H9 (cell line): ENCODE results near the gene ZNF200. TPM values are rescaled to one million over a fixed set of nuclear protein-coding genes. Genes with fewer than 3 reads are reported as not detected.

Source experiments
- DNase-seq: peaks from one replicate; pipeline ENCODE4 v3.0.0-alpha.2; 2017
- H2AFZ ChIP-seq: one replicate; pipeline ENCODE4 v1.6.1; 2013; ENCODE audit warnings: mild to moderate bottlenecking, low read length, control low read depth, moderate library complexity
- H2AK5ac ChIP-seq: 2 replicates; pipeline ENCODE4 v1.6.1; 2013; ENCODE audit warnings: low read length, control low read depth, mixed read lengths; ENCODE audit not compliant: insufficient read length
- H2BK120ac ChIP-seq: one replicate; pipeline ENCODE4 v1.6.1; 2013; ENCODE audit warnings: low read depth, mild to moderate bottlenecking, low read length, control low read depth, inconsistent platforms; ENCODE audit not compliant: poor library complexity, severe bottlenecking
- H2BK12ac ChIP-seq: 2 replicates; pipeline ENCODE4 v1.6.1; 2013; ENCODE audit warnings: low read length, control low read depth, mixed read lengths, low read depth; ENCODE audit not compliant: insufficient read length
- H2BK15ac ChIP-seq: 2 replicates; pipeline ENCODE4 v1.6.1; 2013; ENCODE audit warnings: low read depth, low read length, control low read depth
- H2BK20ac ChIP-seq: one replicate; pipeline ENCODE4 v1.6.1; 2013; ENCODE audit warnings: low read depth, mild to moderate bottlenecking, low read length, control low read depth, inconsistent platforms; ENCODE audit not compliant: poor library complexity, severe bottlenecking
- H2BK5ac ChIP-seq: 2 replicates; pipeline ENCODE4 v1.6.1; 2013; ENCODE audit warnings: low read length, control low read depth, mixed read lengths; ENCODE audit not compliant: insufficient read length
- H3K14ac ChIP-seq: 2 replicates; pipeline ENCODE4 v1.6.1; 2013; ENCODE audit warnings: low read length, control low read depth; ENCODE audit not compliant: insufficient read depth
- H3K18ac ChIP-seq: 2 replicates; pipeline ENCODE4 v1.6.1; 2013; ENCODE audit warnings: low read depth, mild to moderate bottlenecking, mixed read lengths, low read length, control low read depth; ENCODE audit not compliant: insufficient read length
- H3K23ac ChIP-seq: 2 replicates; pipeline ENCODE4 v1.6.1; 2013; ENCODE audit warnings: low read length, control low read depth, mixed read lengths, low read depth; ENCODE audit not compliant: insufficient read length
- H3K23me2 ChIP-seq: 2 replicates; pipeline ENCODE4 v1.6.1; 2013; ENCODE audit warnings: low read depth, mild to moderate bottlenecking, mixed read lengths, low read length, control low read depth; ENCODE audit not compliant: insufficient read length, poor library complexity, severe bottlenecking
- H3K27ac ChIP-seq: 2 replicates; pipeline ENCODE4 v1.5.1; 2013; ENCODE audit warnings: low read length, control low read depth, mixed read lengths, low read depth; ENCODE audit not compliant: insufficient read length
- H3K27me3 ChIP-seq: 2 replicates; pipeline ENCODE4 v1.6.1; 2013; ENCODE audit warnings: low read length, control low read depth, inconsistent platforms; ENCODE audit not compliant: insufficient read depth
- H3K4ac ChIP-seq: 2 replicates; pipeline ENCODE4 v1.6.1; 2013; ENCODE audit warnings: low read depth, mild to moderate bottlenecking, control low read depth, inconsistent platforms, low read length, moderate library complexity
- H3K4me1 ChIP-seq: 2 replicates; pipeline ENCODE4 v1.6.1; 2013; ENCODE audit warnings: low read length, control low read depth, inconsistent platforms; ENCODE audit not compliant: insufficient read depth
- H3K4me2 ChIP-seq: 2 replicates; pipeline ENCODE4 v1.6.1; 2013; ENCODE audit warnings: low read length, control low read depth, mixed read lengths; ENCODE audit not compliant: insufficient read length, insufficient read depth
- H3K56ac ChIP-seq: 2 replicates; pipeline ENCODE4 v1.6.1; 2013; ENCODE audit warnings: low read depth, mild to moderate bottlenecking, mixed read lengths, low read length, control low read depth; ENCODE audit not compliant: insufficient read length
- H3K79me1 ChIP-seq: 2 replicates; pipeline ENCODE4 v1.6.1; 2013; ENCODE audit warnings: low read depth, mild to moderate bottlenecking, moderate library complexity, low read length, control low read depth, inconsistent platforms; ENCODE audit not compliant: insufficient read depth, poor library complexity, severe bottlenecking
- H3K79me2 ChIP-seq: 2 replicates; pipeline ENCODE4 v1.6.1; 2013; ENCODE audit warnings: low read length, control low read depth, inconsistent platforms; ENCODE audit not compliant: insufficient read depth
- H3K9ac ChIP-seq: 2 replicates; pipeline ENCODE4 v1.6.1; 2013; ENCODE audit warnings: low read length, control low read depth, mixed read lengths; ENCODE audit not compliant: insufficient read length; ENCODE audit errors: extremely low read depth
- H3K9me3 ChIP-seq: one replicate; pipeline ENCODE4 v1.6.1; 2013; ENCODE audit warnings: low read depth, low read length, inconsistent platforms; ENCODE audit not compliant: control insufficient read depth
- H3T11ph ChIP-seq: one replicate; pipeline ENCODE4 v1.6.1; 2013; ENCODE audit warnings: mild to moderate bottlenecking, low read length, control low read depth, inconsistent platforms
- H4K20me1 ChIP-seq: one replicate; pipeline ENCODE4 v1.6.1; 2013; ENCODE audit not compliant: control insufficient read depth, insufficient read length, insufficient read depth
- H4K5ac ChIP-seq: 2 replicates; pipeline ENCODE4 v1.6.1; 2013; ENCODE audit warnings: low read depth, mild to moderate bottlenecking, mixed read lengths, low read length, control low read depth; ENCODE audit not compliant: insufficient read length
- H4K8ac ChIP-seq: replicated peaks from 2 replicates; pipeline ENCODE4 v1.6.1; 2013; ENCODE audit warnings: low read length, control low read depth, mixed read lengths, low read depth; ENCODE audit not compliant: insufficient read length
- H4K91ac ChIP-seq: 2 replicates; pipeline ENCODE4 v1.6.1; 2013; ENCODE audit warnings: low read depth, mild to moderate bottlenecking, moderate library complexity, mixed read lengths, low read length, control low read depth; ENCODE audit not compliant: insufficient read length
- H3K27ac Mint-ChIP-seq, 3 experiments: 2 replicates in 2 of 3; 3 replicates in 1 of 3; pipeline ENCODE4 v1.8.0; 2020 to 2021; ENCODE audit warnings: mixed read lengths in 3 of 3, mild to moderate bottlenecking in 1 of 3, moderate library complexity in 1 of 3
- H3K27me3 Mint-ChIP-seq: 2 replicates; pipeline ENCODE4 v1.8.0; 2021; ENCODE audit warnings: low read depth, mild to moderate bottlenecking, moderate library complexity, mixed read lengths
- H3K36me3 Mint-ChIP-seq, 3 experiments: 2 replicates in 2 of 3; 3 replicates in 1 of 3; pipeline ENCODE4 v1.8.0; 2020 to 2021; ENCODE audit warnings: low read depth in 3 of 3, mixed read lengths in 3 of 3; ENCODE audit not compliant: insufficient read depth in 1 of 3
- H3K4me1 Mint-ChIP-seq, 2 experiments: 2 replicates each; pipeline ENCODE4 v1.8.0; 2020; ENCODE audit warnings: mixed read lengths in 2 of 2
- H3K4me3 Mint-ChIP-seq, 2 experiments: 2 replicates in 1 of 2; 3 replicates in 1 of 2; pipeline ENCODE4 v1.8.0; 2020 to 2021; ENCODE audit warnings: mild to moderate bottlenecking in 2 of 2, mixed read lengths in 2 of 2, moderate library complexity in 1 of 2
- H3K9me3 Mint-ChIP-seq, 2 experiments: 2 replicates in 1 of 2; 3 replicates in 1 of 2; pipeline ENCODE4 v1.8.0; 2020; ENCODE audit warnings: mild to moderate bottlenecking in 2 of 2, mixed read lengths in 2 of 2, moderate library complexity in 1 of 2
- WGBS: extraction: QIAGEN DNeasy Blood & Tissue Kit; methylation state at CpG from one replicate; pipeline ENCODE4 v1.1.7; 2013; ENCODE audit warnings: missing lambda C conversion rate, low lambda C conversion rate, mixed read lengths; ENCODE audit not compliant: insufficient read length; ENCODE audit errors: extremely low coverage; 5-methylcytosine and 5-hydroxymethylcytosine counted together
- total RNA-seq: library from RNA; stranded (reverse); gene quantifications from 2 replicates; pipeline ENCODE4 v1.2.1, GENCODE V29; 2021
- TF ChIP-seq, protein P1 (sequence below): fragments of 200-600 bp; sonication (generic); conservative IDR thresholded peaks from 3 replicates; pipeline ENCODE4 v1.8.0; 2021; ENCODE audit warnings: antibody characterized with exemption, mild to moderate bottlenecking

Gene ZNF200
- total RNA-seq, 1 experiment from 2014 or later = 14.9 TPM

DNA sequence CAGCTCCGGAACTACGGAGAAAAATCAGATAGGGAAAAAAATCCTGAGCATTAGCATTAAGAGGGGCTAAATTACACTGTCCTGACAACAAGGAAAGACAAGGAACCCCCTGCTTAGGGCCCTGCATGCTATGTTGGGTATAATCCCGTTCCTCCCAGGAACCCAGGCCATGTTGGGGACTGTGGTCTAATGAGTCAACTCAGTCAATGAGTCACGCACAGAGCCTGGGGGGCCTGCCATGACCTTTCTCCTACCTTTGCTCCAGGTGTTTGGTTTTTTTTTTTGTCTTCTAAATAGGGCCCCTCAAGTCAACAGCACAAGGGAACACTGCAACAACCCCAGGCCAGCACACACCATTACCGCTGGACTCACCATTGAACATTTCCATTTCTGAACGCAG, 8.9 kb upstream of the ZNF200 start:
- H3K4me1 ChIP-seq = no peaks in the 10 kb centered on the region
- H3K27ac ChIP-seq = no peak overlapping the region
- H2BK15ac ChIP-seq = no peak overlapping the region
- no peak for DNase-seq
- no peak overlapping the region for H2BK120ac ChIP-seq
- H4K20me1 ChIP-seq = no peaks in the 10 kb centered on the region
- no peak overlapping the region for H4K5ac ChIP-seq
- H2BK5ac ChIP-seq = no peak overlapping the region
- H3K4ac ChIP-seq = no peak overlapping the region
- no CpG with 5 or more reads among the region's 6 CpGs for WGBS
- Mint-ChIP-seq H3K4me3 (no peak overlapping the region), H3K36me3 (peaks cover 0 to 7% (median 0%) of the 10 kb centered on the region in 3 experiments; a peak in 3 of 7 replicates), H3K4me1 (no peaks in the 10 kb centered on the region), H3K9me3 (peaks cover 77 to 80% of the 10 kb centered on the region in 2 experiments), H3K27me3 (peaks cover 26% of the 10 kb centered on the region), H3K27ac (no peak overlapping the region)
- H3K79me2 ChIP-seq = no peaks in the 10 kb centered on the region
- H3K23ac ChIP-seq = no peak overlapping the region
- H2AFZ ChIP-seq = no peak overlapping the region
- H2AK5ac ChIP-seq = no peak overlapping the region
- H3K79me1 ChIP-seq = no peaks in the 10 kb centered on the region
- H3K23me2 ChIP-seq = no peaks in the 10 kb centered on the region
- no peak overlapping the region for H3K9ac ChIP-seq
- H3T11ph ChIP-seq = no peak overlapping the region
- H4K91ac ChIP-seq = no peak overlapping the region
- no peak overlapping the region for H2BK12ac ChIP-seq
- H3K14ac ChIP-seq = no peak overlapping the region
- H3K18ac ChIP-seq = no peak overlapping the region
- no peak overlapping the region for H3K4me2 ChIP-seq
- no peaks in the 10 kb centered on the region for H3K27me3 ChIP-seq
- H3K56ac ChIP-seq = no peak overlapping the region
- H3K9me3 ChIP-seq = no peaks in the 10 kb centered on the region
- H2BK20ac ChIP-seq = no peak overlapping the region
- H4K8ac ChIP-seq = no peak overlapping the region
- TF ChIP-seq, protein P1, sequence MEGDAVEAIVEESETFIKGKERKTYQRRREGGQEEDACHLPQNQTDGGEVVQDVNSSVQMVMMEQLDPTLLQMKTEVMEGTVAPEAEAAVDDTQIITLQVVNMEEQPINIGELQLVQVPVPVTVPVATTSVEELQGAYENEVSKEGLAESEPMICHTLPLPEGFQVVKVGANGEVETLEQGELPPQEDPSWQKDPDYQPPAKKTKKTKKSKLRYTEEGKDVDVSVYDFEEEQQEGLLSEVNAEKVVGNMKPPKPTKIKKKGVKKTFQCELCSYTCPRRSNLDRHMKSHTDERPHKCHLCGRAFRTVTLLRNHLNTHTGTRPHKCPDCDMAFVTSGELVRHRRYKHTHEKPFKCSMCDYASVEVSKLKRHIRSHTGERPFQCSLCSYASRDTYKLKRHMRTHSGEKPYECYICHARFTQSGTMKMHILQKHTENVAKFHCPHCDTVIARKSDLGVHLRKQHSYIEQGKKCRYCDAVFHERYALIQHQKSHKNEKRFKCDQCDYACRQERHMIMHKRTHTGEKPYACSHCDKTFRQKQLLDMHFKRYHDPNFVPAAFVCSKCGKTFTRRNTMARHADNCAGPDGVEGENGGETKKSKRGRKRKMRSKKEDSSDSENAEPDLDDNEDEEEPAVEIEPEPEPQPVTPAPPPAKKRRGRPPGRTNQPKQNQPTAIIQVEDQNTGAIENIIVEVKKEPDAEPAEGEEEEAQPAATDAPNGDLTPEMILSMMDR = no peak
